ENCODE measurements around the gene KRT75. TPM values are rescaled to one million over a fixed set of nuclear protein-coding genes. Genes with fewer than 3 reads are reported as not detected.
A peak's percentile ranks its signal among the peaks of the same experiment; 100 is the strongest.

The KRT75 gene
- total and polyA plus RNA-seq, 8 donors = not detected

GRCh38 chr12:52438305-52439301 lies 4.4 kb upstream of the KRT75 start:
- no peak overlapping the region for H3K27ac ChIP-seq
- H3K4me3 ChIP-seq = no peak overlapping the region
- H3K4me1 ChIP-seq = no peaks in the 10 kb centered on the region
- no peaks in the 10 kb centered on the region for H3K36me3 ChIP-seq
- ATAC-seq (no peak), DNase-seq (no peak), FAIRE-seq (no peak)
- no peaks in the 10 kb centered on the region for H3K27me3 ChIP-seq
- intact Hi-C loops (cut with DNase I) = no loop called here
- WGBS, 2 donors = 79 to 81% methylated on average over 8 of the region's 8 CpGs
- no peaks in the 10 kb centered on the region for H3K9me3 ChIP-seq
- TF ChIP-seq CTCF (IDR thresholded peaks at IDR 0.05) = no peak

- DNase-seq = no peak
- intact Hi-C loops (cut with DNase I) = no loop called here
- no peak for ATAC-seq
- 58 to 69% methylated on average over 9 of the region's 9 CpGs for WGBS, 2 donors
- Histone ChIP-seq H3K4me3 (no peak overlapping the region), H3K27me3 (no peaks in the 10 kb centered on the region), H3K36me3 (no peaks in the 10 kb centered on the region), H3K9me3 (no peaks in the 10 kb centered on the region), H3K27ac (no peak overlapping the region), H3K4me1 (no peaks in the 10 kb centered on the region)
- TF ChIP-seq CTCF (IDR thresholded peaks at IDR 0.05) = no peak
- FAIRE-seq = no peak
These were observed 3.3 kb upstream of the KRT75 start for GRCh38 chr12:52437508-52437907.

- Histone ChIP-seq H3K4me3 (no peak overlapping the region), H3K9me3 (no peaks in the 10 kb centered on the region), H3K27ac (no peak overlapping the region), H3K36me3 (no peaks in the 10 kb centered on the region), H3K27me3 (no peaks in the 10 kb centered on the region), H3K4me1 (no peaks in the 10 kb centered on the region)
- DNase-seq = no peak
- no peak for TF ChIP-seq CTCF (IDR thresholded peaks at IDR 0.05)
- no peak for ATAC-seq
- intact Hi-C loops (cut with DNase I) = no loop called here
- no peak for FAIRE-seq
- WGBS, 2 donors = 62 to 70% methylated on average over 9 of the region's 9 CpGs
These were observed 2.8 kb upstream of the KRT75 start for GRCh38 chr12:52436828-52437474.

- WGBS, 2 donors = 42 to 45% methylated on average over 9 of the region's 9 CpGs
- intact Hi-C loops (cut with DNase I) = no loop called here
- H3K4me1 ChIP-seq = no peaks in the 10 kb centered on the region
- no peaks in the 10 kb centered on the region for H3K27me3 ChIP-seq
- peak overlapping the region in 2 of 4 donors; percentile 11 to 16 for H3K27ac ChIP-seq
- H3K9me3 ChIP-seq = no peaks in the 10 kb centered on the region
- H3K36me3 ChIP-seq = no peaks in the 10 kb centered on the region
- FAIRE-seq (no peak), ATAC-seq (peak in 3 of 4 donors; percentile 36 to 68 (median 64)), DNase-seq (peak in 2 of 6 donors; percentile 14 to 28)
- no peak for TF ChIP-seq CTCF (IDR thresholded peaks at IDR 0.05)
- no peak overlapping the region for H3K4me3 ChIP-seq
These were observed 2.0 kb upstream of the KRT75 start for GRCh38 chr12:52436000-52436827.

Data from pancreas (tissue), 10 donors.